Endodermal cell (in vitro differentiated cells): ENCODE measurements around the gene TBX20. TPM values are rescaled to one million over a fixed set of nuclear protein-coding genes. Genes with fewer than 3 reads are reported as not detected.

ENCODE experiments used
- DNase-seq: peaks from one replicate; pipeline ENCODE4 v3.0.0-alpha.2; 2017
- H3K27ac ChIP-seq: 2 replicates; pipeline ENCODE4 v1.5.1; 2013; ENCODE audit warnings: mild to moderate bottlenecking, low read depth, low read length, moderate library complexity
- H3K27me3 ChIP-seq: 2 replicates; pipeline ENCODE4 v1.6.1; 2013; ENCODE audit warnings: mild to moderate bottlenecking, low read length, moderate library complexity; ENCODE audit not compliant: insufficient read depth, control insufficient read depth, poor library complexity, severe bottlenecking
- H3K36me3 ChIP-seq: 2 replicates; pipeline ENCODE4 v1.7.0; 2013; ENCODE audit warnings: mild to moderate bottlenecking, low read length, moderate library complexity; ENCODE audit not compliant: control insufficient read depth, insufficient read depth
- H3K4me1 ChIP-seq: one replicate; pipeline ENCODE4 v1.7.0; 2013; ENCODE audit warnings: low read length; ENCODE audit not compliant: control insufficient read depth, insufficient read depth
- H3K4me3 ChIP-seq: 2 replicates; pipeline ENCODE4 v1.5.1; 2013; ENCODE audit warnings: mild to moderate bottlenecking, low read length, moderate library complexity
- H3K9ac ChIP-seq: 2 replicates; pipeline ENCODE4 v1.6.1; 2013; ENCODE audit warnings: mild to moderate bottlenecking, low read length, moderate library complexity; ENCODE audit not compliant: poor library complexity, severe bottlenecking; ENCODE audit errors: extremely low read depth
- H3K9me3 ChIP-seq: 2 replicates; pipeline ENCODE4 v1.6.1; 2013; ENCODE audit warnings: mild to moderate bottlenecking, low read length, moderate library complexity; ENCODE audit not compliant: control insufficient read depth
- H3K27ac Mint-ChIP-seq: 2 replicates; pipeline ENCODE4 v1.8.0; 2020; ENCODE audit warnings: mixed read lengths
- H3K27me3 Mint-ChIP-seq: 2 replicates; pipeline ENCODE4 v1.8.0; 2021; ENCODE audit warnings: mild to moderate bottlenecking, mixed read lengths; ENCODE audit not compliant: insufficient read depth
- H3K36me3 Mint-ChIP-seq: 2 replicates; pipeline ENCODE4 v1.8.0; 2020; ENCODE audit warnings: low read depth, mixed read lengths
- H3K4me1 Mint-ChIP-seq: 2 replicates; pipeline ENCODE4 v1.8.0; 2020; ENCODE audit warnings: mixed read lengths
- H3K4me3 Mint-ChIP-seq: 2 replicates; pipeline ENCODE4 v1.8.0; 2020; ENCODE audit warnings: mild to moderate bottlenecking, moderate library complexity, mixed read lengths
- H3K9me3 Mint-ChIP-seq: 2 replicates; pipeline ENCODE4 v1.8.0; 2020; ENCODE audit warnings: mild to moderate bottlenecking, mixed read lengths
- CTCF ChIP-seq: fragments of 200-600 bp; sonication (generic); conservative IDR thresholded peaks from 2 replicates; pipeline ENCODE4 v1.5.0; 2021; ENCODE audit warnings: antibody characterized with exemption, mild to moderate bottlenecking
- WGBS, 2 experiments: methylation state at CpG; one replicate each; pipeline versions ENCODE4 v1.1.5 to v1.1.7; 2013; ENCODE audit warnings: missing lambda C conversion rate in 2 of 2, mixed read lengths in 1 of 2; ENCODE audit not compliant: insufficient coverage in 1 of 2, insufficient read length in 1 of 2; 5-methylcytosine and 5-hydroxymethylcytosine counted together
- total RNA-seq, 2 donors: library from RNA; stranded (reverse); fragmentation: NEBNext Ultra II Directional in 1 of 2; extraction: Animal tissue kit (Norgen Biotek cat#: 25700) in 1 of 2; gene quantifications; 2 replicates in 1 of 2; 3 replicates in 1 of 2; pipeline ENCODE4 v1.2.1, GENCODE V29; 2021

TBX20 gene
- total RNA-seq, 2 donors from 2014 or later = 18.6 to 35.2 TPM

DNA sequence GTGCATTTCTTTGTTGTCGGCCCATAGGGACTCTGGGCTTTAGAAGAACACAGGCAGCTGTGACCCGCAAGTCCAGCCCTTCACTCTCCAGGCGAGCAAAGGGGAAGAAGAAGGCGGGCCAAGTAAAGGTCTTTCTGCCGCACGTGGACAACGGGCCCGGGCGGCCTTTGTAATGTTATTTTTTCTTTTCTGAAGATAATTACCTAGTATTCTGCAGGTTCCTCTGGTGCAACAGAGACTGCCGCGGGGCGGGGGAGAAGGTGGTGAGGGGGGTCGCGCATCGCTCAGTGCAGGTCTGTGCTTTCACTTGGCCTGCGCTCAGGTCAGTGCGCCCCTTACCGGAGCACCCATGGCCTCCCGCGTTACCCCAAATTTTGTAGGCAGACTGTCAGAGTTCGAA, 7.1 kb upstream of the TBX20 start:
- Histone ChIP-seq H3K9ac (no peak overlapping the region), H3K27ac (no peak overlapping the region), H3K9me3 (no peaks in the 10 kb centered on the region), H3K4me1 (peaks cover 30% of the 10 kb centered on the region), H3K36me3 (no peaks in the 10 kb centered on the region), H3K4me3 (peak overlapping the region; percentile 59), H3K27me3 (peaks cover 68% of the 10 kb centered on the region)
- no peaks in the 10 kb centered on the region for H3K36me3 Mint-ChIP-seq
- peak; percentile 72 for DNase-seq
- H3K27me3 Mint-ChIP-seq = peaks cover 69% of the 10 kb centered on the region
- 16 to 27% methylated on average over 6 to 21 of the region's 21 CpGs for WGBS, 2 experiments
- no peak for TF ChIP-seq CTCF
- peak overlapping the region; percentile 54 for H3K27ac Mint-ChIP-seq
- peaks cover 69% of the 10 kb centered on the region for H3K4me1 Mint-ChIP-seq
- H3K4me3 Mint-ChIP-seq = peak overlapping the region; percentile 60
- no peaks in the 10 kb centered on the region for H3K9me3 Mint-ChIP-seq

- no peak overlapping the region for H3K4me3 ChIP-seq
- H3K27ac Mint-ChIP-seq = no peak overlapping the region
- H3K9me3 ChIP-seq = no peaks in the 10 kb centered on the region
- H3K4me1 Mint-ChIP-seq = peaks cover 69% of the 10 kb centered on the region
- H3K27me3 Mint-ChIP-seq = peaks cover 76% of the 10 kb centered on the region
- TF ChIP-seq CTCF = no peak
- no peak for DNase-seq
- no peak overlapping the region for H3K27ac ChIP-seq
- H3K4me3 Mint-ChIP-seq = peak overlapping the region; percentile 60
- peaks cover 76% of the 10 kb centered on the region for H3K27me3 ChIP-seq
- no peaks in the 10 kb centered on the region for H3K9me3 Mint-ChIP-seq
- no peak overlapping the region for H3K9ac ChIP-seq
- H3K4me1 ChIP-seq = peaks cover 23% of the 10 kb centered on the region
- WGBS, 2 experiments = 42 to 43% methylated on average over 3 to 7 of the region's 7 CpGs
- no peaks in the 10 kb centered on the region for H3K36me3 Mint-ChIP-seq
- H3K36me3 ChIP-seq = no peaks in the 10 kb centered on the region
Observed at GRCh38 chr7:35260246-35260645, 6.3 kb upstream of the TBX20 start.

DNA sequence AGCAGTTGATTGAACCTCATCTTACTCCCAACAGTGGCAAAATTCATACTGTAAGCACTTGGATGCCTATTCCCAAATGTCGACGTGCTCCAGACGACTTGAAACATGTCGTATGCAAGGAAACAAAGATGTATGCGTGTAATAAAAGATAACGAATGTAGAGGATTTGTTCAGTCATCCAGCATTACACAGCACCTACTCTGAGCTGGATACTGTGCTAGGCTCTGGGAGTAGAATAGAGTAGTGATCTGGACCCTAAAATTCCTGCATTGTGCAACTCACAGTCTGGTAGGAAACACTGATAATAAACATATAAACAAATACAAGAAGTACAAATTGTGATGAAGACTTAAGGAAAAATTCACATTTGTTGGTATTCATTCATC, 5.6 kb upstream of the TBX20 start:
- Histone ChIP-seq H3K36me3 (no peaks in the 10 kb centered on the region), H3K4me1 (peaks cover 23% of the 10 kb centered on the region), H3K27me3 (peaks cover 83% of the 10 kb centered on the region), H3K9me3 (no peaks in the 10 kb centered on the region), H3K9ac (no peak overlapping the region), H3K4me3 (no peak overlapping the region), H3K27ac (no peak overlapping the region)
- WGBS, 2 experiments = 25% methylated on average over 6 of the region's 6 CpGs; no CpG with 5 or more reads in 1 of the 2 experiments
- no peaks in the 10 kb centered on the region for H3K36me3 Mint-ChIP-seq
- TF ChIP-seq CTCF = no peak
- peaks cover 65% of the 10 kb centered on the region for H3K4me1 Mint-ChIP-seq
- no peaks in the 10 kb centered on the region for H3K9me3 Mint-ChIP-seq
- H3K4me3 Mint-ChIP-seq = peak overlapping the region; percentile 55
- H3K27ac Mint-ChIP-seq = no peak overlapping the region
- H3K27me3 Mint-ChIP-seq = peaks cover 83% of the 10 kb centered on the region
- no peak for DNase-seq
